SU-DHL-6 (cell line): ENCODE results near the gene C9orf43.

ENCODE experiments used
- EZH2phosphoT487 ChIP-seq: fragments of 200-600 bp; sonication (generic), shearing (Covaris generic); conservative IDR thresholded peaks from 2 replicates; pipeline ENCODE4 v1.6.1; 2018; ENCODE audit warnings: mild to moderate bottlenecking, antibody characterized with exemption, low read length, moderate library complexity, mixed read lengths
- TF ChIP-seq, protein P1 (sequence below): fragments of 200-600 bp; sonication (generic); IDR thresholded peaks from one replicate; pipeline ENCODE4 v1.5.1; 2017; ENCODE audit warnings: antibody characterized with exemption, mild to moderate bottlenecking, low read length, moderate library complexity; ENCODE audit not compliant: insufficient read depth, poor library complexity, severe bottlenecking

- no peak for TF ChIP-seq EZH2phosphoT487
- TF ChIP-seq, protein P1, sequence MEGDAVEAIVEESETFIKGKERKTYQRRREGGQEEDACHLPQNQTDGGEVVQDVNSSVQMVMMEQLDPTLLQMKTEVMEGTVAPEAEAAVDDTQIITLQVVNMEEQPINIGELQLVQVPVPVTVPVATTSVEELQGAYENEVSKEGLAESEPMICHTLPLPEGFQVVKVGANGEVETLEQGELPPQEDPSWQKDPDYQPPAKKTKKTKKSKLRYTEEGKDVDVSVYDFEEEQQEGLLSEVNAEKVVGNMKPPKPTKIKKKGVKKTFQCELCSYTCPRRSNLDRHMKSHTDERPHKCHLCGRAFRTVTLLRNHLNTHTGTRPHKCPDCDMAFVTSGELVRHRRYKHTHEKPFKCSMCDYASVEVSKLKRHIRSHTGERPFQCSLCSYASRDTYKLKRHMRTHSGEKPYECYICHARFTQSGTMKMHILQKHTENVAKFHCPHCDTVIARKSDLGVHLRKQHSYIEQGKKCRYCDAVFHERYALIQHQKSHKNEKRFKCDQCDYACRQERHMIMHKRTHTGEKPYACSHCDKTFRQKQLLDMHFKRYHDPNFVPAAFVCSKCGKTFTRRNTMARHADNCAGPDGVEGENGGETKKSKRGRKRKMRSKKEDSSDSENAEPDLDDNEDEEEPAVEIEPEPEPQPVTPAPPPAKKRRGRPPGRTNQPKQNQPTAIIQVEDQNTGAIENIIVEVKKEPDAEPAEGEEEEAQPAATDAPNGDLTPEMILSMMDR, result no peak
These were observed 53.1 kb downstream of the C9orf43 start, which contains the start of gene RGS3 for GRCh38 chr9:113463418-113464285.
